OCI-LY1 (cell line): ENCODE measurements around the gene SSX5.
"Not testable (repeated sequence)": the region's sequence is repeated elsewhere in the genome, so short reads cannot be mapped to it uniquely, and the experiment has no call there.

Experiments
- H2AFZ ChIP-seq: fragments of 200-600 bp; sonication (generic), shearing (Covaris generic); 2 replicates; pipeline ENCODE4 v1.6.0; 2014; ENCODE audit warnings: antibody characterized with exemption, mild to moderate bottlenecking, low read length
- H3F3A ChIP-seq: fragments of 200-600 bp; sonication (generic), shearing (Covaris generic); 2 replicates; pipeline ENCODE4 v1.6.0; 2014; ENCODE audit warnings: mild to moderate bottlenecking, antibody characterized with exemption, low read length, moderate library complexity; ENCODE audit not compliant: insufficient read depth
- H3K27ac ChIP-seq: fragments of 200-600 bp; sonication (generic); 2 replicates; pipeline ENCODE4 v1.5.1; 2014; ENCODE audit warnings: low read length, mixed run types, mild to moderate bottlenecking, low read depth; ENCODE audit not compliant: poor library complexity, severe bottlenecking
- H3K27me3 ChIP-seq: fragments of 200-600 bp; sonication (generic); 2 replicates; pipeline ENCODE4 v1.6.0; 2014; ENCODE audit warnings: antibody characterized with exemption, mild to moderate bottlenecking, low read length, moderate library complexity; ENCODE audit not compliant: insufficient read depth
- H3K36me3 ChIP-seq: fragments of 200-600 bp; sonication (generic); 2 replicates; pipeline ENCODE4 v1.6.1; 2014; ENCODE audit warnings: mild to moderate bottlenecking, antibody characterized with exemption, low read length, moderate library complexity, mixed read lengths; ENCODE audit not compliant: insufficient read depth
- H3K4me1 ChIP-seq: fragments of 200-600 bp; sonication (generic); 2 replicates; pipeline ENCODE4 v1.5.1; 2014; ENCODE audit warnings: mild to moderate bottlenecking, low read length, moderate library complexity; ENCODE audit not compliant: insufficient read depth, severe bottlenecking
- H3K4me2 ChIP-seq: fragments of 200-600 bp; sonication (generic), shearing (Covaris generic); 2 replicates; pipeline ENCODE4 v1.6.1; 2014; ENCODE audit warnings: low read length
- H3K4me3 ChIP-seq: fragments of 200-600 bp; sonication (generic); 2 replicates; pipeline ENCODE4 v1.5.1; 2014; ENCODE audit warnings: low read length, low read depth, mild to moderate bottlenecking, mixed read lengths; ENCODE audit not compliant: poor library complexity, severe bottlenecking
- H3K79me2 ChIP-seq: fragments of 200-600 bp; shearing (Covaris generic); 2 replicates; pipeline ENCODE4 v1.6.1; 2016; ENCODE audit warnings: mixed run types, low read length, mixed read lengths; ENCODE audit not compliant: insufficient read depth
- H3K9ac ChIP-seq: fragments of 200-600 bp; sonication (generic), shearing (Covaris generic); 2 replicates; pipeline ENCODE4 v1.6.1; 2014; ENCODE audit warnings: mild to moderate bottlenecking, low read length, mixed read lengths
- H3K9me2 ChIP-seq: fragments of 200-600 bp; sonication (generic), shearing (Covaris generic); 2 replicates; pipeline ENCODE4 v1.6.1; 2014; ENCODE audit warnings: low read depth, mild to moderate bottlenecking, low read length, mixed read lengths
- H3K9me3 ChIP-seq: fragments of 200-600 bp; shearing (Covaris generic); 2 replicates; pipeline ENCODE4 v1.6.1; 2014; ENCODE audit warnings: low read length, mixed read lengths
- H4K20me1 ChIP-seq: fragments of 200-600 bp; sonication (generic), shearing (Covaris generic); 2 replicates; pipeline ENCODE4 v1.6.0; 2016; ENCODE audit warnings: mild to moderate bottlenecking, low read length; ENCODE audit not compliant: insufficient read depth
- EZH2 ChIP-seq: fragments of 200-600 bp; sonication (generic), shearing (Covaris generic); IDR thresholded peaks from 2 replicates; pipeline ENCODE4 v1.8.0; 2017; ENCODE audit warnings: borderline replicate concordance, mixed run types, mild to moderate bottlenecking, antibody characterized with exemption, low read length, moderate library complexity, mixed read lengths
- TF ChIP-seq, protein P1 (sequence below): fragments of 200-600 bp; sonication (generic), shearing (Covaris generic); IDR thresholded peaks from 2 replicates; pipeline ENCODE4 v1.5.1; 2017; ENCODE audit warnings: mild to moderate bottlenecking, antibody characterized with exemption, low read length, moderate library complexity, mixed read lengths

SSX5 gene

DNA sequence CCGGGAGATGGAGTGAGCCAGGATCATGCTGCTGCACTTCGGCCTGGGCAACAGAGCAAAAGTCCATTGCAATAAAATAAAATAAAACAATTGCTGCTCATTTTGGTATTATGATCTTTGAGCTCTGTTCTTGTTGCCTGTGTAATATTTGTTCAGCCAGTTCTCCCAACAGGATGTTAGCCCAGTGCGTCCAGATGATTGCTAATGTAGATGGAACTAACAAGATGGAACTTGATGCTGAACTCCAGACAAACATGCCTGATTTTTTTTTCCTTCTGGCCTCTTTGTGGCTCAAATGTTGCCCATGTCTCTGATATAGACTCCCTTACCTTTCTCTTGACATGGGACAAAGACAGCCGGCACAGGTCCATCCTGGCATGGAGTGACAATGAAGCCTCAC, 15.8 kb downstream of the SSX5 start:
- Histone ChIP-seq H3K4me2 (no peak overlapping the region), H3K27ac (no peak overlapping the region), H3K9me2 (no peaks in the 10 kb centered on the region), H3F3A (no peaks in the 10 kb centered on the region), H4K20me1 (no peaks in the 10 kb centered on the region), H3K27me3 (no peaks in the 10 kb centered on the region), H3K4me1 (no peaks in the 10 kb centered on the region), H3K36me3 (no peaks in the 10 kb centered on the region), H3K9me3 (no peaks in the 10 kb centered on the region), H3K4me3 (no peak overlapping the region), H3K9ac (no peak overlapping the region), H3K79me2 (no peaks in the 10 kb centered on the region), H2AFZ (no peak overlapping the region)
- TF ChIP-seq EZH2, result no peak
- TF ChIP-seq, protein P1, sequence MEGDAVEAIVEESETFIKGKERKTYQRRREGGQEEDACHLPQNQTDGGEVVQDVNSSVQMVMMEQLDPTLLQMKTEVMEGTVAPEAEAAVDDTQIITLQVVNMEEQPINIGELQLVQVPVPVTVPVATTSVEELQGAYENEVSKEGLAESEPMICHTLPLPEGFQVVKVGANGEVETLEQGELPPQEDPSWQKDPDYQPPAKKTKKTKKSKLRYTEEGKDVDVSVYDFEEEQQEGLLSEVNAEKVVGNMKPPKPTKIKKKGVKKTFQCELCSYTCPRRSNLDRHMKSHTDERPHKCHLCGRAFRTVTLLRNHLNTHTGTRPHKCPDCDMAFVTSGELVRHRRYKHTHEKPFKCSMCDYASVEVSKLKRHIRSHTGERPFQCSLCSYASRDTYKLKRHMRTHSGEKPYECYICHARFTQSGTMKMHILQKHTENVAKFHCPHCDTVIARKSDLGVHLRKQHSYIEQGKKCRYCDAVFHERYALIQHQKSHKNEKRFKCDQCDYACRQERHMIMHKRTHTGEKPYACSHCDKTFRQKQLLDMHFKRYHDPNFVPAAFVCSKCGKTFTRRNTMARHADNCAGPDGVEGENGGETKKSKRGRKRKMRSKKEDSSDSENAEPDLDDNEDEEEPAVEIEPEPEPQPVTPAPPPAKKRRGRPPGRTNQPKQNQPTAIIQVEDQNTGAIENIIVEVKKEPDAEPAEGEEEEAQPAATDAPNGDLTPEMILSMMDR, result no peak

DNA sequence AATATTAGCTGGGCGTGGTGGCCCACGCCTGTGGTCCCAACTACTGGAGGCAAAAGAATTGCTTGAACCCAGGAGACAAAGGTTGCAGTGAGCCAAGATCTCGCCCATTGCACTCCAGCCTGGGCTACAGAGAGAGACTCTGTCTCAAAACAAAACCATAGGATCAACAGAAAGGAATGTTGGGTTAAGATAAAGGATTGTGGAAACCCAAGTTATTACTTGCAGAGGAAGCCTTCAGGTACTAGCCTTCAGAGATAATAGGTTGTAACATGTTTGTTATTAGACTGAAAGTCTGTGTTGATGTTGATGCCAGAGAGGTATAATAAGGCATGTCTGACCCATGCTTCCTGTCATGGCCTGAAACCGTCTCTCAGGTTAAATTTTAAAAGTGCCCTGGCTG, 16.9 kb downstream of the SSX5 start:
- H3K9me2 ChIP-seq, result no peaks in the 10 kb centered on the region
- no peaks in the 10 kb centered on the region for H4K20me1 ChIP-seq
- H3K79me2 ChIP-seq, result no peaks in the 10 kb centered on the region
- no peak overlapping the region for H3K4me2 ChIP-seq
- H3K9ac ChIP-seq, result no peak overlapping the region
- no peaks in the 10 kb centered on the region for H3K9me3 ChIP-seq
- H3F3A ChIP-seq, result no peaks in the 10 kb centered on the region
- TF ChIP-seq, protein P1, result no peak
- TF ChIP-seq EZH2, result no peak
- no peaks in the 10 kb centered on the region for H3K36me3 ChIP-seq
- H3K27ac ChIP-seq, result no peak overlapping the region
- H2AFZ ChIP-seq, result no peak overlapping the region
- no peak overlapping the region for H3K4me3 ChIP-seq
- no peaks in the 10 kb centered on the region for H3K27me3 ChIP-seq
- H3K4me1 ChIP-seq, result no peaks in the 10 kb centered on the region

DNA sequence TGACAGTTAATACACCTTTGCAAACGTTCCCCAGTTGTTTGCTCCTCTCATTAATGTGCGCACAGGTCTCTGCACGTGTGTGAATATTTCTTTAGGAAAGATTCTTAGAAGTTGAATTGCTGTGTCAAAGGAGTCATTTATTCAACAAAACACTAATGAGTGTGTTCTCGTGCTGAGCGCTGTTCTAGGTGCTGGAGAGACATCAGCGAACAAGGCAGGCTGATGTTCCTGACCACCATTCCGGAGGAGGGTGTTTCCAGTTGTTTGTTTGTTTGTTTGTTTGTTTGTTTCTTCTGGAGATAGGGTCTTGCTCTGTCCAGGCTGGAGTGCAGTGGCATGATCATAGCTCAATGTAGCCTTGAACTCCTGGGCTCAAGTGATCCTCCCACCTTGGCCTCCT, 30.3 kb downstream of the SSX5 start:
- not testable (repeated sequence) for H3K4me3 ChIP-seq, H3K9me2 ChIP-seq, H3K36me3 ChIP-seq, H3K9me3 ChIP-seq, H3K9ac ChIP-seq, H4K20me1 ChIP-seq, H3K27me3 ChIP-seq, H2AFZ ChIP-seq, H3K4me2 ChIP-seq, H3K4me1 ChIP-seq, H3F3A ChIP-seq, H3K79me2 ChIP-seq, H3K27ac ChIP-seq

DNA sequence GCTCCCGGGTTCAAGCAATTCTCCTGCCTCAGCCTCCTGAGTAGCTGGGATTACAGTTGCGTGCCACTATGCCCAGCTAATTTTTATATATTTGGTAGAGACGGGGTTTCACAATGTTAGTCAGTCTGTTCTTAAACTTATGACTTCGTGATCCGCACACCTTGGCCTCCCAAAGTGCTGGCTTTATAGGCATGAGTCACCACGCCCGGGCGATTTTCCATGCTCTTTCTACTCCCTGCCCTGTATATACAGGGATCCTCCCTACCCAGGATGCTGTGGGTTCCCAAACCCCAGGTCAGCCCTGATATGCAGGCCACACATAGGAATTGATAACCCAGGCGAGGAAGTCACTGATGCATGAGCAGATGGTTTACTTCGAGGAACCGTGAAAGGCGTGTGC, 31.4 kb downstream of the SSX5 start:
- Histone ChIP-seq H3K79me2 (no peaks in the 10 kb centered on the region), H4K20me1 (no peaks in the 10 kb centered on the region), H3K9ac (no peak overlapping the region), H3K27me3 (no peaks in the 10 kb centered on the region), H3F3A (no peaks in the 10 kb centered on the region), H3K36me3 (no peaks in the 10 kb centered on the region), H3K4me2 (no peak overlapping the region), H3K9me3 (no peaks in the 10 kb centered on the region), H3K4me1 (no peaks in the 10 kb centered on the region), H3K4me3 (no peak overlapping the region), H3K27ac (no peak overlapping the region), H3K9me2 (no peaks in the 10 kb centered on the region), H2AFZ (no peak overlapping the region)
- TF ChIP-seq EZH2, result no peak
- TF ChIP-seq, protein P1, result no peak
